COLO668 (cell line): ENCODE results near the gene P2RY13.

Experiments used
- DNase-seq: peaks from one replicate; lab custom pipeline; 2025; ENCODE audit not compliant: unreplicated experiment; lab: John Stamatoyannopoulos, UW

P2RY13 gene

GRCh38 chr3:151329363-151329762, at the start of gene P2RY13:
TSS of gene P2RY13 (minus strand) at chr3:151329549. CDS start at chr3:151329528, 21 bp downstream.
- no peak for DNase-seq

- DNase-seq: no peak
Measured at GRCh38 chr3:151377768-151378385, 48.5 kb upstream of the P2RY13 start.

- DNase-seq: no peak
Measured at GRCh38 chr3:151372063-151372820, 42.9 kb upstream of the P2RY13 start.

GRCh38 chr3:151371526-151371925, 42.2 kb upstream of the P2RY13 start:
- DNase-seq: no peak

- no peak for DNase-seq
Measured at GRCh38 chr3:151367448-151367847, 38.1 kb upstream of the P2RY13 start.

GRCh38 chr3:151366993-151367392, 37.6 kb upstream of the P2RY13 start:
- DNase-seq: no peak

GRCh38 chr3:151362751-151363174, 33.4 kb upstream of the P2RY13 start:
- no peak for DNase-seq

GRCh38 chr3:151357463-151357850, 28.1 kb upstream of the P2RY13 start:
- no peak for DNase-seq

- no peak for DNase-seq
Measured at GRCh38 chr3:151356794-151357462, 27.6 kb upstream of the P2RY13 start.

GRCh38 chr3:151351648-151352047, 22.3 kb upstream of the P2RY13 start:
- DNase-seq: no peak

- no peak for DNase-seq
Measured at GRCh38 chr3:151351219-151351618, 21.9 kb upstream of the P2RY13 start.

- DNase-seq: no peak
Measured at GRCh38 chr3:151350656-151351055, 21.3 kb upstream of the P2RY13 start.

GRCh38 chr3:151347432-151347831, 18.1 kb upstream of the P2RY13 start:
- DNase-seq: no peak

- no peak for DNase-seq
Measured at GRCh38 chr3:151346292-151346691, 16.9 kb upstream of the P2RY13 start.

GRCh38 chr3:151345859-151346258, 16.5 kb upstream of the P2RY13 start:
- no peak for DNase-seq

- no peak for DNase-seq
Measured at GRCh38 chr3:151331696-151332095, 2.3 kb upstream of the P2RY13 start.

GRCh38 chr3:151330899-151331298, 1.6 kb upstream of the P2RY13 start:
- no peak for DNase-seq

- no peak for DNase-seq
Measured at GRCh38 chr3:151330379-151330778, 1.0 kb upstream of the P2RY13 start.

GRCh38 chr3:151328298-151328995, 902 bp downstream of the P2RY13 start:
- DNase-seq: no peak

GRCh38 chr3:151327571-151328198, 1.7 kb downstream of the P2RY13 start:
- no peak for DNase-seq

- DNase-seq: no peak
Measured at GRCh38 chr3:151322511-151322910, 6.8 kb downstream of the P2RY13 start.
